Left ventricle myocardium inferior (tissue), 1 donor: ENCODE measurements around the gene OR6Y1. TPM values are rescaled to one million over a fixed set of nuclear protein-coding genes. Genes with fewer than 3 reads are reported as not detected.

Experiments used
- DNase-seq: peaks from one replicate; pipeline ENCODE4 v3.0.0-alpha.2; 2020
- H3K27ac ChIP-seq: fragments of 200-600 bp; replicated peaks from 2 replicates; pipeline ENCODE4 v1.8.0; 2021
- H3K27me3 ChIP-seq: fragments of 200-600 bp; 2 replicates; pipeline ENCODE4 v1.8.0; 2021; ENCODE audit warnings: low read depth
- H3K36me3 ChIP-seq: fragments of 200-600 bp; 2 replicates; pipeline ENCODE4 v1.8.0; 2021
- H3K4me1 ChIP-seq: fragments of 200-600 bp; 2 replicates; pipeline ENCODE4 v1.8.0; 2021
- H3K4me3 ChIP-seq: fragments of 200-600 bp; 2 replicates; pipeline ENCODE4 v1.8.0; 2021; ENCODE audit warnings: mild to moderate bottlenecking, moderate library complexity
- H3K9me3 ChIP-seq: fragments of 200-600 bp; replicated peaks from 2 replicates; pipeline ENCODE4 v1.8.0; 2021
- intact Hi-C: fragments of 100-400 bp; cut with micrococcal nuclease; formaldehyde crosslinking; loops from one replicate; pipeline ENCODE4 v1.11.0; 2022
- total RNA-seq: library from RNA; stranded (reverse); fragmentation: NEBNext Ultra II Directional; extraction: Animal tissue kit (Norgen Biotek cat#: 25700); gene quantifications from one replicate; pipeline ENCODE4 v1.2.1, GENCODE V29; 2021
- TF ChIP-seq, protein P1 (sequence below): fragments of 200-600 bp; IDR thresholded peaks from 2 replicates; pipeline ENCODE4 v1.8.0; 2021; ENCODE audit warnings: antibody characterized with exemption, mild to moderate bottlenecking, borderline replicate concordance
- donor health status: DM: no; HTN: yes; CAD: no; lungs with severe emphysema.

Gene OR6Y1
- total RNA-seq, 1 donor from 2014 or later: not detected

DNA sequence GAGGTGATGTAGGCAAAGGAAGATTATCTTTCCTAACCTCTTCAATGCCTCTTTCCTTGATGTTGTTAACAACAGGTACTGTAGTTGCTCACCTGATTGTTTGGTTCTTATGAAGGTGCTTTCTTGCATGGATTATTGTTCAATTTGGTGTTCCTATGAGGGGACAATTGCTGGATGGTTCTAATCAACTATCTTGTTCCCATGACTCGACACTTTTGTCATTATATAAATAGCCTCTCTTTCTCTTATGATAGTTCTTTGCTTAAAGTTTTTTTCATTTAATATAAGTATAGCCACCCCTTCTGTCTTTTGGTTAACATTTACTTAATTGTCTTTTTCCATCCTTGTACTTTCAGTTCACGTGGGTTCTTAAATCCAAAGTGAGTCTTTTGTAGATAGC, 46.7 kb downstream of the OR6Y1 start:
- no peaks in the 10 kb centered on the region for H3K36me3 ChIP-seq
- DNase-seq: no peak
- no peak overlapping the region for H3K4me3 ChIP-seq
- TF ChIP-seq, protein P1, sequence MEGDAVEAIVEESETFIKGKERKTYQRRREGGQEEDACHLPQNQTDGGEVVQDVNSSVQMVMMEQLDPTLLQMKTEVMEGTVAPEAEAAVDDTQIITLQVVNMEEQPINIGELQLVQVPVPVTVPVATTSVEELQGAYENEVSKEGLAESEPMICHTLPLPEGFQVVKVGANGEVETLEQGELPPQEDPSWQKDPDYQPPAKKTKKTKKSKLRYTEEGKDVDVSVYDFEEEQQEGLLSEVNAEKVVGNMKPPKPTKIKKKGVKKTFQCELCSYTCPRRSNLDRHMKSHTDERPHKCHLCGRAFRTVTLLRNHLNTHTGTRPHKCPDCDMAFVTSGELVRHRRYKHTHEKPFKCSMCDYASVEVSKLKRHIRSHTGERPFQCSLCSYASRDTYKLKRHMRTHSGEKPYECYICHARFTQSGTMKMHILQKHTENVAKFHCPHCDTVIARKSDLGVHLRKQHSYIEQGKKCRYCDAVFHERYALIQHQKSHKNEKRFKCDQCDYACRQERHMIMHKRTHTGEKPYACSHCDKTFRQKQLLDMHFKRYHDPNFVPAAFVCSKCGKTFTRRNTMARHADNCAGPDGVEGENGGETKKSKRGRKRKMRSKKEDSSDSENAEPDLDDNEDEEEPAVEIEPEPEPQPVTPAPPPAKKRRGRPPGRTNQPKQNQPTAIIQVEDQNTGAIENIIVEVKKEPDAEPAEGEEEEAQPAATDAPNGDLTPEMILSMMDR: no peak
- no peaks in the 10 kb centered on the region for H3K4me1 ChIP-seq
- no peak overlapping the region for H3K27ac ChIP-seq
- H3K9me3 ChIP-seq: peaks cover 31% of the 10 kb centered on the region
- H3K27me3 ChIP-seq: no peaks in the 10 kb centered on the region
- intact Hi-C loops: no loop called here

DNA sequence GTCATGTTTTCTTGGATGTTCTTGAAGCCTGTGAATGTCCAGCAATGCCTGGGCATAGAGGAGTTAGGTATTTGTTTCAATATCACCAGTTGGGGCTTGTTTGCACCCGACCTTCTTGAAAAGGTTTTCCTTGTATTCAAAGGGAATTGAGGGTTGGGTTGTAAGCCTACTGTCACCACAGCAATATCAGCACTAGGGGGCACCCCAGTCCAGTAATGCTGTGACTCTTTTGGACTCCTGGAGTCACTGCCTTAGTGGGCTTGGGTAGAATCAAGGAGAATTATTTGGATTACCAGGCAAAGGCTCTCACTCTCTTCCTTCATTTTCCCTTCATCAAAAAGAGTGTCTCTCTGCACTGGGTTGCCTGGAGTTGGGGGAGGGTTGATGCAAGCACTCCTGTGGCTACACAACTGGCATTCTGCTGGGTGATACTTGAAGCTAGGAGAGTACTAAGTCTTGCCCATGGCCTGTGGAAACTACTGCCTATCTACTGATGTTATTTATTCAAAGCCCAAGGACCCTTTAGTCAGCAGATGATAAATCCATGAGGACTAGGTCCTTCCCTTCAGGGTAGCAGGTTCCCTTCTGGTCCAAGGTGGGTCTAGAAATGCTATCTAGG, 47.7 kb downstream of the OR6Y1 start:
- no peak for DNase-seq
- no peaks in the 10 kb centered on the region for H3K4me1 ChIP-seq
- intact Hi-C loops: no loop called here
- H3K4me3 ChIP-seq: no peak overlapping the region
- H3K36me3 ChIP-seq: no peaks in the 10 kb centered on the region
- H3K9me3 ChIP-seq: peaks cover 37% of the 10 kb centered on the region
- TF ChIP-seq, protein P1: peak; percentile 38
- no peaks in the 10 kb centered on the region for H3K27me3 ChIP-seq
- no peak overlapping the region for H3K27ac ChIP-seq

DNA sequence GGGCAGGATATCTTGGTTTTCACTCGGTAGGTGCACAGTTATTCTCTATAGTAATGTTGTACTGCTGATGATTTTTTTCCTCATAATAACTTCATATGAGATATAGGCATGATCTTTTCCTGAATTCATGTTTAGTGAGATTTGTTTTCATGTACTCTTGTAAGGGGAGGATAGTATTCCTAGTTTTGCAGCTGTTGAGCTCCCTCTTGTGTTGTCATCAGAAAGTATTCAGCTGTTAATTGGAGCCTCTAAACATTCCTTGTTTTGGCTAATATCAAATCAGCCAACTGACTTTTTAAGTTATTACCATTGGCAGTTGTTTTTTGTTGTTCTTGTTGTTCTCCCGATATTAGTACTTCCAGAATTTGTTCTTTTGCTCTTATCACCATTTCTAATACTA, 57.8 kb downstream of the OR6Y1 start:
- Histone ChIP-seq H3K4me1 (no peaks in the 10 kb centered on the region), H3K27ac (no peak overlapping the region), H3K36me3 (no peaks in the 10 kb centered on the region), H3K4me3 (no peak overlapping the region), H3K9me3 (no peaks in the 10 kb centered on the region), H3K27me3 (no peaks in the 10 kb centered on the region)
- TF ChIP-seq, protein P1: peak; percentile 27
- no peak for DNase-seq
- intact Hi-C loops: no loop called here

DNA sequence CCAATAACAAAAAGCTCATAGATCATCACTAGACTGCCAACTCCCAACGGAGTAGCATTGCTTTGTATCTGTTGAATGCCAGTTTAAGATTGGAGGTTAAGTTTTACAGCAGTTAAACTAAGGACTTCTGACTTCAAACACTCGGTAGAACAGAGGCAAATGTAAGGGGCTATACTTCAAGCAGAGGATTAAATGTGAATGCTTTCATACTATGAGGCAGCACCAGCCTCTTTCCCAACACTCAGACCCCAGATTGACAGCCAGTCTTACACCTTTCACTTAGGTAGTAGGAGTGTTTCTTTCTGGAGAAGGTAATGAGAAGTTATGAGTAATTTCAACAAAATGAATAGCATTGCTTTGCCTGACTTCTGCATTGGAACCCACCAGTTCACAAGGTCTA, 59.4 kb downstream of the OR6Y1 start:
- Histone ChIP-seq H3K27me3 (no peaks in the 10 kb centered on the region), H3K4me3 (no peak overlapping the region), H3K27ac (no peak overlapping the region), H3K4me1 (no peaks in the 10 kb centered on the region), H3K36me3 (no peaks in the 10 kb centered on the region), H3K9me3 (no peaks in the 10 kb centered on the region)
- no peak for DNase-seq
- TF ChIP-seq, protein P1: no peak
- intact Hi-C loops: no loop called here

Other genes with a start within 250 kb of the OR6Y1 start
- not detected for gene CD1B, start 222.9 kb downstream of the OR6Y1 start, total RNA-seq
- not detected for gene CD1E, start 200.5 kb downstream of the OR6Y1 start, total RNA-seq
- not detected for gene OR10T2, start 154.9 kb downstream of the OR6Y1 start, total RNA-seq
- not detected for gene OR10K2, start 128.2 kb downstream of the OR6Y1 start, total RNA-seq
- not detected for gene OR10K1, start 92.6 kb downstream of the OR6Y1 start, total RNA-seq
- gene OR10R2, start 82.2 kb downstream of the OR6Y1 start, total RNA-seq: not detected
- not detected for gene OR6P1, start 16.2 kb upstream of the OR6Y1 start, total RNA-seq
- not detected for gene OR10X1, start 25.5 kb upstream of the OR6Y1 start, total RNA-seq
- not detected for gene OR10Z1, start 50.9 kb upstream of the OR6Y1 start, total RNA-seq
- gene SPTA1, start 132.3 kb upstream of the OR6Y1 start, total RNA-seq: not detected
- gene OR6K2, start 146.2 kb upstream of the OR6Y1 start, total RNA-seq: not detected
- not detected for gene OR6K3, start 166.3 kb upstream of the OR6Y1 start, total RNA-seq
- gene OR6K6, start 200.3 kb upstream of the OR6Y1 start, total RNA-seq: not detected
- gene OR6N1, start 217.8 kb upstream of the OR6Y1 start, total RNA-seq: not detected
- not detected for gene OR6N2, start 226.8 kb upstream of the OR6Y1 start, total RNA-seq